NCI-H2227 (cell line): ENCODE data around the gene COL5A1.
"Not testable (repeated sequence)": the region's sequence is repeated elsewhere in the genome, so short reads cannot be mapped to it uniquely, and the experiment has no call there.

ENCODE experiments used
- DNase-seq: peaks from one replicate; lab custom pipeline; 2025; ENCODE audit not compliant: unreplicated experiment; lab: John Stamatoyannopoulos, UW

Gene COL5A1

GRCh38 chr9:134638502-134639090, 3.0 kb upstream of the COL5A1 start:
- DNase-seq = no peak

DNA sequence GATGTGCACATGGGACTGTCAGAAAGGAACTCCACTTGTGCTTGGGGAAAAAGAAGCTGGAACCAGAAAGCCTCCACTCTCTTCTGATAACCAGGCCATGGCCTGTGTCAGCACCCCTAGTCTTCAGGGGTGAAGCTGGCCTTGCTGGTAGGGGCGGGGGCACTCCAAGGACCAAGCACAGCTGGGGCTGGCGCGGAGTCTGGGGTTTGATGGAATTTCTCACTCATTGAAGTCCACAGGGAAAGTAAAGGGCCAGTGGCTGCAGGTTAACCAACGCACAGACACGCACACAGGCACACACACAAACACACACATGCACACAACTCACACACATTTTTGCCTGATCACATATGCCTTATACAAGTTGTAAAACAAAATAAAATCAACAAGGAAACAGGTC, 1.6 kb upstream of the COL5A1 start:
- no peak for DNase-seq

- no peak for DNase-seq
Observed at GRCh38 chr9:134640506-134641172, 964 bp upstream of the COL5A1 start.

GRCh38 chr9:134641990-134642384, 384 bp downstream of the COL5A1 start:
- no peak for DNase-seq

DNA sequence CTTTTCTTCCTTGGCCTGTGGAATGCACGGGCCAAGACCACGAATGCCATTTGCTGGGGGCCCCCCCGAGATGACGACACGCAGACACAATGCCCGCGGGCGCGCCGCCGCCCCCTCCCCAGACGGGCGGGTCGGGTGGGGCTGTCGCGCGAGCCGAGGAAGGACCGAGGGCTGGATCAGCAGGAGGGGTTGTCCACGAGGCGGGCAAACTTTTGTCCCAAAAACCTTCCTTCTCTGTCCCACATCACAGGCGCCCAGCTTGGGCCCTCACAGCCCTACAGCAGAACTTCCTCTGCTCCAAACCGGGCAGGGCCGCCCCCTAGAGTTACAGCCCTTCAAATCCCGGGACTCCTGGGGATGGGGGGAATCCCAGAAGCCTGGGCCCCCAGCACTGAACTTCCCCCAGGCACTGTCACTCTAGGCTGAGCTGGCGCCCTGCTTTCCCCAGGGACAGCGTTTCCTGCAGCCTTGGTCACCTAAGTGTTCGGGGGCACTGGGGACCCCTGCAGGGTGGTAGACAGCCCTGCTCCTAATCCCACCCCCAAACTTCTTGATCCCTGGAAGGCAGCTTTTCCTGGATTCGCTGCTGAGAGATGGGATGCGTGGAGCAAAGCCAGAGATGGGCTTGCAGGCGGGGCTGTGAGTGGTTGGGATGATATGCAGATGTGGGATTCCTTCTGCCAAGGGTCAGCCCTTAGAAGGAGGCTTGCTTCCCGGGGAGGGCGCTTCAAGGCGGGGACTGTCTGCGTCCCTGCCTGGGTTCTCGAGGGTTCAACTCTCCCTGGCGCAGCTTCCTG, 980 bp downstream of the COL5A1 start:
- no peak for DNase-seq

DNA sequence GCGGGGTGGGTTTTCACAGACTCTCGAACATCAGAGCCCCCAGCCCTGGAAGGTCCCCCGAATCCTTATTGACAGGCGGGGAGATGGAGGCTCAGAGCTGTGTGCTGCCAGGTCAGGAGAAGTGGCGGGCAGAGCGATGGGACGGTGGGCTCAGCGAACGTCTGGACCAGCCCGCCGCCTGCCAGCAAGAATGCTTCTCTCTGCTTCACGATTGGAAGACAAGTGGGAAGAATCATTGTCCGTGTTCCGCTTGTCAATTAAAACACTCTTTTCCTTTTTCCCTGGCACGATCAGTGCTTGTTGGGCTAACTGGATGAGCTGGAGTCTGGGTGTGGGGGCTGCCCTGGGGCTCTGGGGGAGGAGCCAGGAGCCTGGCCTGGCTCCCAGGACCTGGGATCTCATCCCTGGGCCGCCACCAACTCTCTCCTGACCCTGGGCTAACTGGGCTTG, 1.6 kb downstream of the COL5A1 start:
- no peak for DNase-seq

GRCh38 chr9:134644401-134644724, 2.8 kb downstream of the COL5A1 start:
- DNase-seq = not testable (repeated sequence)

DNA sequence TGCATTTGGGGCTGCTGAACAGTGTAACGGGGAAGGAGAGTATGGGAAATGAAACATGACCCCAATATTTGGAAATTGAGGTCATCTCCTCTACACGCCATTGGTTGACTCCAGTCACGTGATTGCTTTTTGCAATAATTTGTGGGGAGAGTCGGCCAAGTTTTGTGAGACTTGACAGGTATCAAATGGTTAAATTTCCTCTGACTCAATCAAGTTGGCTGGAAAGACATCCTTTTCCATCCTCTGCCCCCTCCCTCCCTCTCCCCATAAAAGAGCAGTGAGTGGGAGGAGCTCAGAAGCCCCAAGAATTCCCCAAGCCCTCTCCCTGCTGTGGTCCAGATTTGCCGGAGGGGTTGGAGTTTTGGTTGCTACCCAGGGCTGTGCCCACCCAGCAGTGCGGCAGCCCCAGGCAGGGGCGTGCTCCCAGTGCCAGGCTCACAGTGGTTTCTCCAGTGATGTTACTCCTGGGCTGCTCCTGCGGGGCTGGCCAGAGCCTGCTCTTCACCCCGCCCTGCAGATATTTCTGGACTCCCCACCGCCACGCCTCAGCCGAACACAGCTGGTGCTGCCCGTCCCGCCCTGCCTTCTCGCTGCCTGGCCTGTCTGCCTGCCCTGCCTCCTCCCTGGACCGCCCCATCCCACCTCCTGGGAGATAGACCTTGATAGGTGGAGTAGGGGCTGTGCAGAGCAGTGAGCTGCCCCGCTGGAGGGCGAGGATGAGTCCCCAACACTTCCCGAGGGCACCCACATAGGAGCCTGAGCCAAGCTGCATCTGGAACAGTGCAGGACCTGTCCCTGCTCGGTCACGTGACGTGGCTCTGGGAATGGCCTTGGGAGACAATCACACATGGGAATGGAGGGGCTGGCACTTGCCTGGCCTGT, 3.4 kb downstream of the COL5A1 start:
- peak; percentile 27 for DNase-seq

- no peak for DNase-seq
Observed at GRCh38 chr9:134645607-134646365, 4.2 kb downstream of the COL5A1 start.

DNA sequence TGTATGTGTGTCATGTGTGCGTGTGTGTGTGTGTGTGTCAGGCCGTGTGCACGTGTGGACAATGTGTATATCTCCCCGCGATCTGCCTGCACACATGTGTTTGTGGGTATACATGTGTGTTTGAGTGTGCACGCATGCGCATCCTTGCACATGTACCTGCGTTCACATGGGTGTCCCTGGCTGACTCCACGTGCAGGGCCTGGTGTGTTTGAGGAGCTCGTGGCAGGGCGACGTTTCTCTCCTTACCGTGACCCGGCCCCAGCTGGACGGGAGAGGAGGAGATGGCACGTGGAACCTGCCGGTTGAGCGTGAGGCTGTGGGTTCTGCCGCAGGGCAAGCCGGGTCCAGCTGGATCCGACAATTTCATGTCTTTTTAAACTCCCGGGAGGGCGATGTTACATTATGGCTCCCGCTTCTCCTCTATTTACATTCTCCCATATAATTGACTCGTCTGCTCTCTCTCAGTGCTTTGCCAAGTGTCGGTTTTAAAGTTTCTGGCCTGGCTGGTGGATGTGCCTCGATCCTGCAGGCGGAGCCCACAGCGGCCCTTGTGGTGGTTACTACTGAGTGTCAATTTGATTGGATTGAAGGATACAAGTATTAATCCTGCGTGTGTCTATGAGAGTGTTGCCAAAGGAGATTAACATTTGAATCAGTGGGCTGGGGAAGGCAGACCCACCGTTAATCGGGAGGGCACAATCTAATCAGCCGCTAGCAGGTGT, 5.9 kb downstream of the COL5A1 start:
- DNase-seq = no peak

DNA sequence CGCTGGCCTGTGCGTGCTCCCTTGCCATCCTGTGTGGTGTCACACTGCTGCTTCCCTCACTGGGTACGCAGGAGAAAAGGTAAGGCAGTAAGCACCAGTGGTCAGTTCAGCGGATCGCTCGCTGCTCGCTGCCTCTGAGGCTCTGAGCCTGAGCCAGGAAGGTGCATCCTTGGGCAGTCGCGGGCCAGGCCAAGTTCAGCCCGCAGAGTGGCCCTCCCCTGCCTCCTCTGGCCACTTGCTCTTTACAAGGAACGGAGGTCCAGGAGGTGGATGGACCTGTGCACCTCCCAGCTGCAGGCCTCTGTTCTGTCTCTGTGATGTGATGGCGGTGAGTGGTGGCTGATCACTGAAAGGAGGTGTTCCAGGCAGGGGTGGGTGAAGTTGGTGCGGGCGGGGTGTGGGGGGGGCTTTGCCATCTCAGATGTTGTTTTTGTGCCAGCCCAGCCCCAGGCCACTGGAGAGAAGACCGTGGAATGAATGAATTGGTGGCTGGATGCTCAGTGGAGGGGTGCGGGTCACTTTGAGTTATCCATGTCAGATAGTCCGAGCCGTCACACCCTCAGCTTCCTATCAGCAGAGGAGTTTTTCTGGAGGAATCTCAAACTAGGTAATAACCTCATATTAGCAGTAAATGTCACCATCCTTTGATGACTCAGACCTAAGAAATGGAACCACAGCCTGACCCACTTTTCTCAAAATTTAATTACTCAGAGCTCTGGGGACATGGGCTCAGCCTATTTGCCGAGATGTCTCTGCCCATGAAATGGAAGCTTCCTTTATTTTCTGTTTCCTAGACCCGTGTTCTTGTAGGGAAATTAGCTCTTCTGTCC, 7.3 kb downstream of the COL5A1 start:
- no peak for DNase-seq

DNA sequence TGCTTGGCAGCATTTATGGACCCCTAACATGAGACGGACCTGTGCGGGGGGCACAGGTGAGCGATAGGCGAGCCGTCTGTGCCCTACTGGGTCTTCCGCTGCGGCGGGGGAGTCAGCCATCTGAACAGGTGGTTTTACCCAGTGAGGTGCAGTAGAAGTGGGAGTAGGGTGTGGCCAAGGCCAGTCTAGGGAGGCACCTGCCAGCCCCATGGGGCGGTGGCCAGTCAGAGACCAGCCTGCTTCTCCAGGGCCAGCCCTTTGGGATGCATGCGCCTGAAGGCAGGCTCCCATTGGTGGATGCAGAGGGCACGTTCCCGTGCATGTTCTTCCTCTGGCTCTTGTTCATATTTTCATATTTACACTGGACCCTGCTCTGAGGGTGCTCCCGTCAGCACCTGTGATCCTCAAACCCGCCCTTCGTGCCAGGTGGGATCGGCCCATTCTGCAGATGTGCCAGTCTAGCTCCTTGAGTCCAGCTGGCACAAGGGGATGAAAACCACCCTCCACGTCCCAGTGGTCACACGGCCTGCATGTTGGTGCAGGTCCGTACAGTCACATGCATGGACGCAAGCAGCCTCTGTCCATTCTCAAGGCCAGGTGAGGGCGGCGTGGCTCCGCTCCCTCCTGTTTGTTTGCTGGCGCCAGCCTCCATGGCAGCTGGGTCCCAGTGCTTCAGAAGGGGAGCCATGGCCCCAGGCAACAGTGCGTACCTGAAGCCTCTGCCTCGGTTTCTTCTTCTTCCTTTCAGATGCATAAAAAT, 9.0 kb downstream of the COL5A1 start:
- DNase-seq = no peak

- no peak for DNase-seq
Observed at GRCh38 chr9:134651226-134651905, 9.8 kb downstream of the COL5A1 start.

- DNase-seq = no peak
Observed at GRCh38 chr9:134652291-134653225, 11.0 kb downstream of the COL5A1 start.

DNA sequence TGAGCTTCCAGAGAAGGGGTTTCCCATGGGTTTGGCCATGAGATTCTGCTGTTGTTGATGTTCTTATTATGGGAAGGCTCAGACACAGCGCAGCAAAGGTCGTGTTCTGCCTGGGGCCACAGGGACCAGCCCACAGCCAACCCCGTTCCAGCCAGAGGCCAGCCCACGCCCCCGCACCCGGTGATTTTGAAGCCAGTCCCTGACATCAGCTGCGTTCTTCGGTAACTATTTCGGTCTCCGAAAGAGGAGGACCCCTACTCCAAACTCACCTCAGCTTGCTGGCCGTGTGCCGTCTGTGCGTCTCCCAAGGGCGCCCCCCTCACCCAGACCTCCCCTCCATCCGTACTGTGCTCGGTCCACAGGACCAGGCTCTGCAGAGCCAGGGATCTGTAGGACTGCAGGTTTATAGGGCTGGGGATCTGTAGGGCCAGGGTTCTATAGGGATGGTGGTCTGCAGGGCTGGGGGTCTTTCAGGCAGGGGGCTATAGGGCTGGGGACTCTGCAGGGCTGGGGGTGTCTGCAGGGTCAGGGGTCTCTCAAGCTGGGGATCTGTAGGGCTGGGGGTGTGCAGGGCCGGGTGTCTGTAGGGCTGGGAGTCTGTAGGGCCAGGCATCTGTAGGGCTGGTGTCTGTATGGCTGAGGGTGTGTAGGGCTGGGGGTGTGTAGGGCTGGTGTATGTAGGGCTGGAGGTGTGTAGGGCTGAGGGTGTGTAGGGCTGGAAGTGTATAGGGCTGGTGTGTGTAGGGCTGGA, 11.8 kb downstream of the COL5A1 start:
- DNase-seq = no peak

- DNase-seq = no peak
Observed at GRCh38 chr9:134655101-134655500, 13.5 kb downstream of the COL5A1 start.
